ENCODE results near the gene SLC15A1.

SLC15A1 gene

GRCh38 chr13:98795220-98795619, 42.7 kb upstream of the SLC15A1 start:
- no peaks in the 10 kb centered on the region for H3K36me3 ChIP-seq (replicated peaks in 1 of 2; ENCODE audit: control insufficient read depth in 2 of 2, insufficient read depth in 2 of 2, low read length in 2 of 2)
- WGBS, 2 donors (ENCODE audit: extremely low coverage in 2 of 2, insufficient read length in 2 of 2, insufficient replicate concordance in 1 of 2): no CpG with 5 or more reads among the region's 6 CpGs
- H3K27me3 ChIP-seq (ENCODE audit: control insufficient read depth in 3 of 3, insufficient read depth in 3 of 3, low read depth in 1 of 3, low read length in 3 of 3): no peaks in the 10 kb centered on the region
- no peaks in the 10 kb centered on the region for H3K9me3 ChIP-seq (replicated peaks in 1 of 2; ENCODE audit: control insufficient read depth in 2 of 2, insufficient read depth in 1 of 2, low read depth in 1 of 2, low read length in 2 of 2)
- no peak overlapping the region for H2BK12ac ChIP-seq (ENCODE audit: low read length)
- no peak overlapping the region for H3K9ac ChIP-seq (ENCODE audit: low read depth, low read length, poor library complexity)
- no peak overlapping the region for H2AK5ac ChIP-seq (ENCODE audit: low read depth, low read length)
- H3K4me3 ChIP-seq (ENCODE audit: low read length in 2 of 2): no peak overlapping the region
- no peak overlapping the region for H2AFZ ChIP-seq (ENCODE audit: low read length)
- no peaks in the 10 kb centered on the region for H3K79me1 ChIP-seq (ENCODE audit: low read depth, low read length)
- no peak overlapping the region for H4K8ac ChIP-seq (ENCODE audit: low read depth, low read length)
- no peak overlapping the region for H3K4me2 ChIP-seq (ENCODE audit: insufficient read depth, low read length, poor library complexity, severe bottlenecking)
- H3K23ac ChIP-seq (ENCODE audit: low read depth, low read length, poor library complexity): no peak overlapping the region
- H3K4ac ChIP-seq (ENCODE audit: low read length): no peak overlapping the region
- H3K4me1 ChIP-seq (ENCODE audit: control insufficient read depth in 2 of 2, insufficient read depth in 1 of 2, low read depth in 1 of 2, low read length in 2 of 2): no peaks in the 10 kb centered on the region
- no peak overlapping the region for H2BK120ac ChIP-seq (ENCODE audit: low read depth, low read length)
- no peak overlapping the region for H4K91ac ChIP-seq (ENCODE audit: low read depth, low read length, poor library complexity)
- H2BK15ac ChIP-seq (ENCODE audit: low read length): no peak overlapping the region
- no peak overlapping the region for H3K14ac ChIP-seq (ENCODE audit: low read length)
- H3K27ac ChIP-seq (replicated peaks; ENCODE audit: low read length): no peak overlapping the region
- no peak for DNase-seq (ENCODE audit: low spot score)
- H2BK5ac ChIP-seq (ENCODE audit: low read length): no peak overlapping the region
- H3K18ac ChIP-seq (ENCODE audit: low read length): no peak overlapping the region

GRCh38 chr13:98794498-98794897, 42.0 kb upstream of the SLC15A1 start:
- Histone ChIP-seq H4K8ac (ENCODE audit: low read depth, low read length) (no peak overlapping the region), H3K18ac (ENCODE audit: low read length) (no peak overlapping the region), H3K4ac (ENCODE audit: low read length) (no peak overlapping the region), H3K14ac (ENCODE audit: low read length) (no peak overlapping the region), H3K4me2 (ENCODE audit: insufficient read depth, low read length, poor library complexity, severe bottlenecking) (no peak overlapping the region), H3K27ac (replicated peaks; ENCODE audit: low read length) (no peak overlapping the region), H3K23ac (ENCODE audit: low read depth, low read length, poor library complexity) (no peak overlapping the region), H2BK15ac (ENCODE audit: low read length) (no peak overlapping the region), H3K4me1 (ENCODE audit: control insufficient read depth in 2 of 2, insufficient read depth in 1 of 2, low read depth in 1 of 2, low read length in 2 of 2) (no peaks in the 10 kb centered on the region), H3K4me3 (ENCODE audit: low read length in 2 of 2) (no peak overlapping the region), H3K79me1 (ENCODE audit: low read depth, low read length) (no peaks in the 10 kb centered on the region), H2AFZ (ENCODE audit: low read length) (no peak overlapping the region), H3K9ac (ENCODE audit: low read depth, low read length, poor library complexity) (no peak overlapping the region), H3K27me3 (ENCODE audit: control insufficient read depth in 3 of 3, insufficient read depth in 3 of 3, low read depth in 1 of 3, low read length in 3 of 3) (no peaks in the 10 kb centered on the region), H3K9me3 (replicated peaks in 1 of 2; ENCODE audit: control insufficient read depth in 2 of 2, insufficient read depth in 1 of 2, low read depth in 1 of 2, low read length in 2 of 2) (no peaks in the 10 kb centered on the region), H2BK12ac (ENCODE audit: low read length) (no peak overlapping the region), H3K36me3 (replicated peaks in 1 of 2; ENCODE audit: control insufficient read depth in 2 of 2, insufficient read depth in 2 of 2, low read length in 2 of 2) (no peaks in the 10 kb centered on the region), H2BK120ac (ENCODE audit: low read depth, low read length) (no peak overlapping the region), H2BK5ac (ENCODE audit: low read length) (no peak overlapping the region), H4K91ac (ENCODE audit: low read depth, low read length, poor library complexity) (no peak overlapping the region), H2AK5ac (ENCODE audit: low read depth, low read length) (no peak overlapping the region)
- WGBS, 2 donors (ENCODE audit: extremely low coverage in 2 of 2, insufficient read length in 2 of 2, insufficient replicate concordance in 1 of 2): no CpG with 5 or more reads among the region's 12 CpGs
- no peak for DNase-seq (ENCODE audit: low spot score)

DNA sequence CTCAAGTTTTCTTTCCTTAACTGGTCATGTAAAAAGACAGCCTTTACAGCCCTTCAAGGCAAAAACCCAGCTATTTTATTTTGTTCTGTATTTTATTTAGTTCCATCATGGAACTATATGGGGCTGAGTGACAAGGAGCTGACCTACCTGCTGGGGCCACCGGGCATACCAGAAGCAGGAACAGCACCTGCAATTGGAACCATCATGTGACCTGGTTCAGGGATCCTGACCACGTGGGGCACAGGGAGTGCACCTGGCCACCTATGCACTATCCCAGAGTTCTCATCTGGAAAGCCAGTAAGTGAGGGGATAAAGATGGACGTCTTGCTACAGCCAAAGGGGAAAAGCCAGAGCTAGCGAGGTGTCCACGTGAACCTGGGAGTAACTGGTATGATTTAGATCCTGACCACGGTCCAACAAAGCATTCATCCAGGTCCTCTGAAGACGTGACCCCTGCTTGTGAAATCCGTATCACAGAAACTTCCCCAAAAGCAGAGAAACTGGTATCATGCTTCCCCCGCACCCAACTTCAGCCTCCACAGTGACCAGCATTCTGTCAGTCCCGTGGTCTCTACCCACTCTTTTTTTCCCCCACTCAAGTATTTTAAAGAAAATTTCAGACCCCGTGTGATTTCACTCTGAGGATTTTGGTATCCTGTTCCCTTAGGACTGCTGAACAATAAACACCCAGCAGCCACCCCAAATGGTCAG, 40.5 kb upstream of the SLC15A1 start:
- Histone ChIP-seq H3K14ac (ENCODE audit: low read length) (no peak overlapping the region), H3K27ac (replicated peaks; ENCODE audit: low read length) (no peak overlapping the region), H2BK120ac (ENCODE audit: low read depth, low read length) (no peak overlapping the region), H2BK12ac (ENCODE audit: low read length) (no peak overlapping the region), H3K4ac (ENCODE audit: low read length) (no peak overlapping the region), H3K9ac (ENCODE audit: low read depth, low read length, poor library complexity) (no peak overlapping the region), H2BK5ac (ENCODE audit: low read length) (no peak overlapping the region), H4K91ac (ENCODE audit: low read depth, low read length, poor library complexity) (no peak overlapping the region), H2BK15ac (ENCODE audit: low read length) (no peak overlapping the region), H3K23ac (ENCODE audit: low read depth, low read length, poor library complexity) (no peak overlapping the region), H4K8ac (ENCODE audit: low read depth, low read length) (no peak overlapping the region), H3K27me3 (ENCODE audit: control insufficient read depth in 3 of 3, insufficient read depth in 3 of 3, low read depth in 1 of 3, low read length in 3 of 3) (no peaks in the 10 kb centered on the region), H3K79me1 (ENCODE audit: low read depth, low read length) (no peaks in the 10 kb centered on the region), H3K4me3 (ENCODE audit: low read length in 2 of 2) (no peak overlapping the region), H3K18ac (ENCODE audit: low read length) (no peak overlapping the region), H3K4me1 (ENCODE audit: control insufficient read depth in 2 of 2, insufficient read depth in 1 of 2, low read depth in 1 of 2, low read length in 2 of 2) (no peaks in the 10 kb centered on the region), H3K9me3 (replicated peaks in 1 of 2; ENCODE audit: control insufficient read depth in 2 of 2, insufficient read depth in 1 of 2, low read depth in 1 of 2, low read length in 2 of 2) (no peaks in the 10 kb centered on the region), H3K4me2 (ENCODE audit: insufficient read depth, low read length, poor library complexity, severe bottlenecking) (no peak overlapping the region), H2AK5ac (ENCODE audit: low read depth, low read length) (no peak overlapping the region), H2AFZ (ENCODE audit: low read length) (no peak overlapping the region), H3K36me3 (replicated peaks in 1 of 2; ENCODE audit: control insufficient read depth in 2 of 2, insufficient read depth in 2 of 2, low read length in 2 of 2) (no peaks in the 10 kb centered on the region)
- no peak for DNase-seq (ENCODE audit: low spot score)
- no CpG with 5 or more reads among the region's 11 CpGs for WGBS, 2 donors (ENCODE audit: extremely low coverage in 2 of 2, insufficient read length in 2 of 2, insufficient replicate concordance in 1 of 2)

DNA sequence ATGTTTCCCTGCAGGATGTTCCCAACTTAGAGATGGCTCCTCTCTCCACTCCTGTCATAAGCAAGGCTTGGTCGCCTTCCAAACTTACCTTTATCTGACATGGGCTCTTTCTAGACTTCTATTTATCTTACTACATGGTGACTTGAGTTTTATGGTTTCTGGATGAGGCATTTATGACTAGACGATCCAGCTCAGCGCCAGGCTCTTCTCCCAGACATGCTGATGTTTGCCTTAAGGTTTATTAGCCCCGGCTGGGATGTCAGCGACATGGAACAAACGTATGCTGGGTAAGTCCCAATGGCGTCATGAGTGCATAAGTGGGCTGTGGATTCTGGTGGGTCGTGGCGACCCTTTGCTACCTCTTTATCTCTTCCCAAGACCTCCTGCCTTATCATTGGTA, 39.8 kb upstream of the SLC15A1 start:
- Histone ChIP-seq H3K4me2 (ENCODE audit: insufficient read depth, low read length, poor library complexity, severe bottlenecking) (no peak overlapping the region), H3K36me3 (replicated peaks in 1 of 2; ENCODE audit: control insufficient read depth in 2 of 2, insufficient read depth in 2 of 2, low read length in 2 of 2) (no peaks in the 10 kb centered on the region), H3K27me3 (ENCODE audit: control insufficient read depth in 3 of 3, insufficient read depth in 3 of 3, low read depth in 1 of 3, low read length in 3 of 3) (peaks cover 0 to under 1% (median 0%) of the 10 kb centered on the region in 3 experiments), H4K8ac (ENCODE audit: low read depth, low read length) (no peak overlapping the region), H3K23ac (ENCODE audit: low read depth, low read length, poor library complexity) (no peak overlapping the region), H3K14ac (ENCODE audit: low read length) (no peak overlapping the region), H3K4me1 (ENCODE audit: control insufficient read depth in 2 of 2, insufficient read depth in 1 of 2, low read depth in 1 of 2, low read length in 2 of 2) (no peaks in the 10 kb centered on the region), H3K4me3 (ENCODE audit: low read length in 2 of 2) (no peak overlapping the region), H4K91ac (ENCODE audit: low read depth, low read length, poor library complexity) (no peak overlapping the region), H3K27ac (replicated peaks; ENCODE audit: low read length) (no peak overlapping the region), H3K9ac (ENCODE audit: low read depth, low read length, poor library complexity) (no peak overlapping the region), H3K18ac (ENCODE audit: low read length) (no peak overlapping the region), H3K4ac (ENCODE audit: low read length) (no peak overlapping the region), H2BK15ac (ENCODE audit: low read length) (no peak overlapping the region), H3K9me3 (replicated peaks in 1 of 2; ENCODE audit: control insufficient read depth in 2 of 2, insufficient read depth in 1 of 2, low read depth in 1 of 2, low read length in 2 of 2) (no peaks in the 10 kb centered on the region), H2BK120ac (ENCODE audit: low read depth, low read length) (no peak overlapping the region), H2AFZ (ENCODE audit: low read length) (no peak overlapping the region), H2BK5ac (ENCODE audit: low read length) (no peak overlapping the region), H2BK12ac (ENCODE audit: low read length) (no peak overlapping the region), H2AK5ac (ENCODE audit: low read depth, low read length) (no peak overlapping the region), H3K79me1 (ENCODE audit: low read depth, low read length) (no peaks in the 10 kb centered on the region)
- WGBS, 2 donors (ENCODE audit: extremely low coverage in 2 of 2, insufficient read length in 2 of 2, insufficient replicate concordance in 1 of 2): no CpG with 5 or more reads among the region's 9 CpGs
- no peak for DNase-seq (ENCODE audit: low spot score)
